SK-N-SH (cell line): ENCODE data around the gene RAB26. TPM values are rescaled to one million over a fixed set of nuclear protein-coding genes. Genes with fewer than 3 reads are reported as not detected.

ENCODE experiments used
- CTCF ChIA-PET: fragments of 300-600, 350-600 bp; formaldehyde crosslinking; extraction: SDS; loops from one replicate; lab custom pipeline; 2021; lab: Yijun Ruan, JAX
- POLR2A ChIA-PET: fragments of 350-600 bp; sonication (Branson Sonifier 250); formaldehyde crosslinking; extraction: SDS; loops from one replicate; lab custom pipeline; 2020; ENCODE audit warnings: antibody characterized with exemption, inconsistent platforms; lab: Yijun Ruan, JAX
- DNase-seq: peaks from one replicate; pipeline ENCODE4 v3.0.0; 2012
- H2AFZ ChIP-seq: fragments of 200-600 bp; sonication (generic); 2 replicates; pipeline ENCODE4 v1.8.1; 2016; ENCODE audit warnings: antibody characterized with exemption, mild to moderate bottlenecking, low read depth
- H3F3A ChIP-seq: fragments of 200-600 bp; sonication (generic); replicated peaks from 2 replicates; pipeline ENCODE3; 2016; ENCODE audit warnings: antibody characterized with exemption, mild to moderate bottlenecking; ENCODE audit not compliant: insufficient read depth
- H3K27ac ChIP-seq, 2 experiments: fragments of 200-500 bp in 1 of 2; fragments of 200-600 bp in 1 of 2; sonication (Bioruptor generic) in 1 of 2; sonication (generic), shearing (Covaris generic) in 1 of 2; 2 replicates each; pipeline versions ENCODE4 v1.5.1 to v1.6.1; 2014 to 2016; ENCODE audit warnings: low read depth in 2 of 2, inconsistent platforms in 1 of 2, low read length in 1 of 2, mild to moderate bottlenecking in 1 of 2, mixed read lengths in 1 of 2
- H3K27me3 ChIP-seq: fragments of 200-600 bp; sonication (generic), shearing (Covaris generic); 2 replicates; pipeline ENCODE4 v1.6.1; 2016; ENCODE audit warnings: mixed run types; ENCODE audit not compliant: insufficient read depth
- H3K36me3 ChIP-seq, 2 experiments: fragments of 200-500 bp in 1 of 2; fragments of 200-600 bp in 1 of 2; sonication (Bioruptor generic) in 1 of 2; sonication (generic) in 1 of 2; replicated peaks in 1 of 2; 2 replicates each; pipeline versions ENCODE3 to v1.5.1; 2014 to 2016; ENCODE audit warnings: low read length in 1 of 2, mild to moderate bottlenecking in 1 of 2; ENCODE audit not compliant: insufficient read depth in 2 of 2, control insufficient read depth in 1 of 2
- H3K4me1 ChIP-seq, 2 experiments: fragments of 200-500 bp in 1 of 2; fragments of 200-600 bp in 1 of 2; sonication (Bioruptor generic) in 1 of 2; sonication (generic), shearing (Covaris generic) in 1 of 2; 2 replicates each; pipeline versions ENCODE4 v1.5.1 to v1.6.1; 2014 to 2016; ENCODE audit warnings: low read depth in 1 of 2, low read length in 1 of 2, mixed run types in 1 of 2; ENCODE audit not compliant: insufficient read depth in 2 of 2, control insufficient read depth in 1 of 2
- H3K4me2 ChIP-seq: fragments of 200-600 bp; sonication (generic), shearing (Covaris generic); 2 replicates; pipeline ENCODE4 v1.6.1; 2017; ENCODE audit warnings: mixed run types
- H3K4me3 ChIP-seq, 2 experiments: fragments of 200-500 bp in 1 of 2; fragments of 200-600 bp in 1 of 2; sonication (Bioruptor generic) in 1 of 2; sonication (generic), shearing (Covaris generic) in 1 of 2; 2 replicates each; pipeline versions ENCODE4 v1.5.1 to v1.8.1; 2014 to 2016; ENCODE audit warnings: low read depth in 2 of 2, inconsistent platforms in 1 of 2, low read length in 1 of 2, mild to moderate bottlenecking in 1 of 2, mixed read lengths in 1 of 2, moderate library complexity in 1 of 2
- H3K79me2 ChIP-seq: fragments of 200-600 bp; sonication (generic); 2 replicates; pipeline ENCODE4 v1.8.1; 2017; ENCODE audit warnings: mild to moderate bottlenecking; ENCODE audit not compliant: insufficient read depth
- H3K9ac ChIP-seq: fragments of 200-600 bp; sonication (generic); 2 replicates; pipeline ENCODE4 v1.6.1; 2017; ENCODE audit warnings: mixed run types
- H3K9me2 ChIP-seq: fragments of 200-600 bp; sonication (generic); 2 replicates; pipeline ENCODE4 v1.6.1; 2017; ENCODE audit warnings: mixed run types
- H3K9me3 ChIP-seq: fragments of 200-600 bp; sonication (generic); 2 replicates; pipeline ENCODE4 v1.6.1; 2017; ENCODE audit warnings: mixed run types, mild to moderate bottlenecking, moderate library complexity
- H4K20me1 ChIP-seq: fragments of 200-600 bp; sonication (generic); 2 replicates; pipeline ENCODE4 v1.6.1; 2017; ENCODE audit warnings: mild to moderate bottlenecking, mixed run types; ENCODE audit not compliant: insufficient read depth
- EZH2phosphoT487 ChIP-seq: fragments of 200-600 bp; sonication (generic); IDR thresholded peaks from 2 replicates; pipeline ENCODE4 v1.6.1; 2017; ENCODE audit warnings: low read depth, mixed run types, mild to moderate bottlenecking, antibody characterized with exemption, moderate library complexity, borderline replicate concordance
- FOSL2 ChIP-seq: IDR thresholded peaks from 2 replicates; pipeline ENCODE4 v1.4.0; 2012; ENCODE audit warnings: low read depth, mild to moderate bottlenecking, moderate library complexity, borderline replicate concordance
- FOXM1 ChIP-seq: IDR thresholded peaks from 2 replicates; pipeline ENCODE4 v1.4.0; 2012; ENCODE audit warnings: low read depth, mild to moderate bottlenecking
- GABPA ChIP-seq: IDR thresholded peaks from 2 replicates; pipeline ENCODE4 v1.4.0; 2012; ENCODE audit warnings: low read depth, mild to moderate bottlenecking
- JUND ChIP-seq: IDR thresholded peaks from 2 replicates; pipeline ENCODE4 v1.4.0; 2012
- MEF2A ChIP-seq: IDR thresholded peaks from 2 replicates; pipeline ENCODE4 v1.4.0; 2012; ENCODE audit warnings: low read depth, borderline replicate concordance
- MXI1 ChIP-seq: IDR thresholded peaks from 2 replicates; pipeline ENCODE4 v1.6.1; 2012; ENCODE audit warnings: mild to moderate bottlenecking, low read depth, low read length, improper control_type of control experiment
- NRF1 ChIP-seq: IDR thresholded peaks from 2 replicates; pipeline ENCODE4 v1.6.1; 2012; ENCODE audit warnings: low read depth, mild to moderate bottlenecking, low read length
- POLR2AphosphoS5 ChIP-seq: IDR thresholded peaks from 2 replicates; pipeline ENCODE4 v1.6.1; 2012; ENCODE audit warnings: low read depth, low read length
- RFX5 ChIP-seq: IDR thresholded peaks from 2 replicates; pipeline ENCODE4 v1.6.1; 2012; ENCODE audit warnings: mild to moderate bottlenecking, improper control_type of control experiment, low read length
- RXRA ChIP-seq: IDR thresholded peaks from 2 replicates; pipeline ENCODE4 v1.4.0; 2012; ENCODE audit warnings: low read depth, mild to moderate bottlenecking, borderline replicate concordance
- SMC3 ChIP-seq: IDR thresholded peaks from 2 replicates; pipeline ENCODE4 v1.6.1; 2012; ENCODE audit warnings: low read depth, low read length, improper control_type of control experiment
- TAF1 ChIP-seq: IDR thresholded peaks from 2 replicates; pipeline ENCODE4 v1.6.1; 2012; ENCODE audit warnings: low read depth, mild to moderate bottlenecking, low read length, moderate library complexity, borderline replicate concordance
- WGBS: methylation state at CpG from one replicate; pipeline ENCODE4 v1.1.6; 2017; ENCODE audit warnings: low lambda C conversion rate; 5-methylcytosine and 5-hydroxymethylcytosine counted together
- polyA plus RNA-seq, 3 experiments: library from polyadenylated mRNA; depleted of rRNA; stranded (reverse); fragments of >200 nt; gene quantifications; 2 replicates each; pipeline ENCODE4 v1.2.3, GENCODE V29; 2012
- TF ChIP-seq, protein P1 (sequence below): IDR thresholded peaks from 2 replicates; pipeline ENCODE4 v1.6.1; 2012; ENCODE audit warnings: mild to moderate bottlenecking, low read depth, low read length, moderate library complexity
- TF ChIP-seq, protein P2 (sequence below): fragments of 200-600 bp; sonication (generic); IDR thresholded peaks from 2 replicates; pipeline ENCODE4 v1.6.1; 2017; ENCODE audit warnings: antibody characterized with exemption, mild to moderate bottlenecking, moderate library complexity
- TF ChIP-seq, protein P3 (sequence below): IDR thresholded peaks from 2 replicates; pipeline ENCODE4 v1.4.0; 2012; ENCODE audit warnings: low read depth
- TF ChIP-seq, protein P4 (sequence below): IDR thresholded peaks from 2 replicates; pipeline ENCODE4 v1.4.0; 2012; ENCODE audit warnings: low read depth, borderline replicate concordance

RAB26 gene
- polyA plus RNA-seq, 1 of the 3 experiments (the other 2 are of a cell fraction), result 14.3 TPM

DNA sequence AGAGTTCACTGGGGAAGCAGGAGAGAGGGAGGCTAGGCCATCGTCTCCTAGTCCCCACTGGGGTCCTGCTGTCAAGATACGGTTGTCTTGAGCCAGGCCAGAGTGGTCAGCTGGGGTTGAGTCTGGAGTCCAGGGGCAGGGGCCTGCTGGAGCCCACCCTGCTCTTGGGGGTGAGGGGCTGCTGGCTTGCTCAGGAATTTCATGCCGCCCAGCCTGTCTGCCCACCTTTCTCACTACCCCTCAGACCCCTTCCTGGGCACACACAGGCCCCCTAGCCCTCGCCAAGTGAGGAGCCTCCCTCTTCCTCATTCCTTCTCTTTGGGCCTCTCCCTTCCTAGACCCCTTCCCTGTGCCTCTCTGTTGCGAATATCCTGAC, 8.4 kb downstream of the RAB26 start:
- Histone ChIP-seq H3K27me3 (no peaks in the 10 kb centered on the region), H3K9me2 (no peaks in the 10 kb centered on the region), H2AFZ (no peak overlapping the region), H3K9me3 (no peaks in the 10 kb centered on the region), H3K4me3 (peak overlapping the region; percentile 100), H4K20me1 (peaks cover 78% of the 10 kb centered on the region), H3F3A (peaks cover 20% of the 10 kb centered on the region), H3K79me2 (peaks cover 90% of the 10 kb centered on the region), H3K36me3 (peaks cover 18 to 24% of the 10 kb centered on the region in 2 experiments), H3K4me2 (peak overlapping the region; percentile 95), H3K4me1 (peaks cover 23 to 52% of the 10 kb centered on the region in 2 experiments; a peak in 3 of 4 replicates), H3K9ac (peak overlapping the region; percentile 82; the same call in 1 of the 2 replicates), H3K27ac (peak overlapping the region; percentile 11 to 61; a peak in 2 of 4 replicates)
- WGBS, result 77% methylated on average over 5 of the region's 5 CpGs
- CTCF ChIA-PET, result no interaction called here
- DNase-seq, result no peak
- POLR2A ChIA-PET, result no interaction called here
- no peak for TF ChIP-seq FOXM1
- no peak for TF ChIP-seq JUND
- no peak for TF ChIP-seq MXI1
- TF ChIP-seq FOSL2, result no peak
- TF ChIP-seq TAF1, result no peak

DNA sequence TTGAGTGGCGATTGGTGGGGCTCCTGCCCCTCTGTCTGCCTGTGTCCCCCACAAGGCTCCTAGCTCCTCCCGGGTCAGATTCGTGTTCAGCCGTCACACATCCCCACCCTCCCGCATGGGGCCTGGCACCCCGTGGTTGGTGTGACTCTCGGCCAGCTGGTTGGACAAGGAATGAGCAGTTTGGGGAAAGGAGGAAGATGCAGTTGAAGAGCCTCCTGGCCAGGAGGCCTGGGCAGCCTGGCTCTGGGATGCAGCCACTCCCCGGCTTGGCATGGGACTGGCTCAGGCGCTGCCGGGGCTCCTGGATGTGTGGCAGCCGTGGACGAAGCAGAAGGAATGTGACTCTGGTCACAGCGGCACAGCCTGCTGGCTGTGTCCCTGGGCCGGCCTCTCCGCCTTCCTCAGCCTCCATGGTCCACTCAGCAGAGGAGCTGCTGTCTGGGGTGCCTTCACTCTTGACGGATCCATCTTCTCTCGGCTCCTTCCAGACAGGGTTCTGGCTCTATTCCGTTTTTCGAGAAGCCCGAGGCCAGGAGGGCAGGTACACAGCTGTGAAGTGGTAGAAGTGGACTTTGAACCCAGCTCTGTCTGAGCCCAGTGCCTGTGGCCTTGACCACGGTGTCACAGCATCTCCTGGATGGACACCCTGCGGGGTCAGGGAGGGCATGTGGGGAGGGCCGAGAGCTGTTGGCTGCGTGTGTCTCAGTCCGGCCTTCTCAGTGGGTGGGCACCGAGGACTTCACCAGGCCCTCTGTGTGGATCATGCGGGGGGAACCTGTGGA, 9.2 kb downstream of the RAB26 start:
- Histone ChIP-seq H3K9ac (peak overlapping the region; percentile 82; the same call in 1 of the 2 replicates), H3K27ac (no peak overlapping the region), H3F3A (peaks cover 11% of the 10 kb centered on the region), H3K4me3 (0 out of 4 replicates have a peak overlapping the region, but pooled peaks of 1 of the 2 experiments have one; percentile 100), H3K4me2 (peak overlapping the region; percentile 95), H3K79me2 (peaks cover 90% of the 10 kb centered on the region), H3K36me3 (peaks cover 17 to 18% of the 10 kb centered on the region in 2 experiments), H3K4me1 (peaks cover 15 to 44% of the 10 kb centered on the region in 2 experiments; a peak in 3 of 4 replicates), H3K27me3 (no peaks in the 10 kb centered on the region), H4K20me1 (peaks cover 78% of the 10 kb centered on the region), H3K9me3 (no peaks in the 10 kb centered on the region), H2AFZ (no peak overlapping the region), H3K9me2 (no peaks in the 10 kb centered on the region)
- ChIA-PET POLR2A (no interaction called here), CTCF (no interaction called here)
- 89% methylated on average over 21 of the region's 27 CpGs for WGBS
- no peak for DNase-seq
- TF ChIP-seq, protein P1, sequence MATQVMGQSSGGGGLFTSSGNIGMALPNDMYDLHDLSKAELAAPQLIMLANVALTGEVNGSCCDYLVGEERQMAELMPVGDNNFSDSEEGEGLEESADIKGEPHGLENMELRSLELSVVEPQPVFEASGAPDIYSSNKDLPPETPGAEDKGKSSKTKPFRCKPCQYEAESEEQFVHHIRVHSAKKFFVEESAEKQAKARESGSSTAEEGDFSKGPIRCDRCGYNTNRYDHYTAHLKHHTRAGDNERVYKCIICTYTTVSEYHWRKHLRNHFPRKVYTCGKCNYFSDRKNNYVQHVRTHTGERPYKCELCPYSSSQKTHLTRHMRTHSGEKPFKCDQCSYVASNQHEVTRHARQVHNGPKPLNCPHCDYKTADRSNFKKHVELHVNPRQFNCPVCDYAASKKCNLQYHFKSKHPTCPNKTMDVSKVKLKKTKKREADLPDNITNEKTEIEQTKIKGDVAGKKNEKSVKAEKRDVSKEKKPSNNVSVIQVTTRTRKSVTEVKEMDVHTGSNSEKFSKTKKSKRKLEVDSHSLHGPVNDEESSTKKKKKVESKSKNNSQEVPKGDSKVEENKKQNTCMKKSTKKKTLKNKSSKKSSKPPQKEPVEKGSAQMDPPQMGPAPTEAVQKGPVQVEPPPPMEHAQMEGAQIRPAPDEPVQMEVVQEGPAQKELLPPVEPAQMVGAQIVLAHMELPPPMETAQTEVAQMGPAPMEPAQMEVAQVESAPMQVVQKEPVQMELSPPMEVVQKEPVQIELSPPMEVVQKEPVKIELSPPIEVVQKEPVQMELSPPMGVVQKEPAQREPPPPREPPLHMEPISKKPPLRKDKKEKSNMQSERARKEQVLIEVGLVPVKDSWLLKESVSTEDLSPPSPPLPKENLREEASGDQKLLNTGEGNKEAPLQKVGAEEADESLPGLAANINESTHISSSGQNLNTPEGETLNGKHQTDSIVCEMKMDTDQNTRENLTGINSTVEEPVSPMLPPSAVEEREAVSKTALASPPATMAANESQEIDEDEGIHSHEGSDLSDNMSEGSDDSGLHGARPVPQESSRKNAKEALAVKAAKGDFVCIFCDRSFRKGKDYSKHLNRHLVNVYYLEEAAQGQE, result no peak
- TF ChIP-seq RFX5 (no peak), NRF1 (no peak), SMC3 (no peak), EZH2phosphoT487 (no peak), RXRA (no peak), MEF2A (no peak), GABPA (no peak), POLR2AphosphoS5 (no peak), FOSL2 (no peak)
- TF ChIP-seq, protein P2, sequence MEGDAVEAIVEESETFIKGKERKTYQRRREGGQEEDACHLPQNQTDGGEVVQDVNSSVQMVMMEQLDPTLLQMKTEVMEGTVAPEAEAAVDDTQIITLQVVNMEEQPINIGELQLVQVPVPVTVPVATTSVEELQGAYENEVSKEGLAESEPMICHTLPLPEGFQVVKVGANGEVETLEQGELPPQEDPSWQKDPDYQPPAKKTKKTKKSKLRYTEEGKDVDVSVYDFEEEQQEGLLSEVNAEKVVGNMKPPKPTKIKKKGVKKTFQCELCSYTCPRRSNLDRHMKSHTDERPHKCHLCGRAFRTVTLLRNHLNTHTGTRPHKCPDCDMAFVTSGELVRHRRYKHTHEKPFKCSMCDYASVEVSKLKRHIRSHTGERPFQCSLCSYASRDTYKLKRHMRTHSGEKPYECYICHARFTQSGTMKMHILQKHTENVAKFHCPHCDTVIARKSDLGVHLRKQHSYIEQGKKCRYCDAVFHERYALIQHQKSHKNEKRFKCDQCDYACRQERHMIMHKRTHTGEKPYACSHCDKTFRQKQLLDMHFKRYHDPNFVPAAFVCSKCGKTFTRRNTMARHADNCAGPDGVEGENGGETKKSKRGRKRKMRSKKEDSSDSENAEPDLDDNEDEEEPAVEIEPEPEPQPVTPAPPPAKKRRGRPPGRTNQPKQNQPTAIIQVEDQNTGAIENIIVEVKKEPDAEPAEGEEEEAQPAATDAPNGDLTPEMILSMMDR, result no peak
- TF ChIP-seq, protein P3, sequence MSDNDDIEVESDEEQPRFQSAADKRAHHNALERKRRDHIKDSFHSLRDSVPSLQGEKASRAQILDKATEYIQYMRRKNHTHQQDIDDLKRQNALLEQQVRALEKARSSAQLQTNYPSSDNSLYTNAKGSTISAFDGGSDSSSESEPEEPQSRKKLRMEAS, result no peak
- TF ChIP-seq, protein P4, sequence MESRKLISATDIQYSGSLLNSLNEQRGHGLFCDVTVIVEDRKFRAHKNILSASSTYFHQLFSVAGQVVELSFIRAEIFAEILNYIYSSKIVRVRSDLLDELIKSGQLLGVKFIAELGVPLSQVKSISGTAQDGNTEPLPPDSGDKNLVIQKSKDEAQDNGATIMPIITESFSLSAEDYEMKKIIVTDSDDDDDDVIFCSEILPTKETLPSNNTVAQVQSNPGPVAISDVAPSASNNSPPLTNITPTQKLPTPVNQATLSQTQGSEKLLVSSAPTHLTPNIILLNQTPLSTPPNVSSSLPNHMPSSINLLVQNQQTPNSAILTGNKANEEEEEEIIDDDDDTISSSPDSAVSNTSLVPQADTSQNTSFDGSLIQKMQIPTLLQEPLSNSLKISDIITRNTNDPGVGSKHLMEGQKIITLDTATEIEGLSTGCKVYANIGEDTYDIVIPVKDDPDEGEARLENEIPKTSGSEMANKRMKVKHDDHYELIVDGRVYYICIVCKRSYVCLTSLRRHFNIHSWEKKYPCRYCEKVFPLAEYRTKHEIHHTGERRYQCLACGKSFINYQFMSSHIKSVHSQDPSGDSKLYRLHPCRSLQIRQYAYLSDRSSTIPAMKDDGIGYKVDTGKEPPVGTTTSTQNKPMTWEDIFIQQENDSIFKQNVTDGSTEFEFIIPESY, result no peak
